ENCODE measurements around the gene ACACA.
A peak's percentile ranks its signal among the peaks of the same experiment; 100 is the strongest.

Gene ACACA

GRCh38 chr17:37361543-37361942, 45.1 kb downstream of the ACACA start:
- CTCF ChIA-PET, result interaction anchor here (0.9 to 3.2 kb wide), 4 partner anchors 9 to 38 kb away, joined by 3 to 41 read pairs (median 4); no protein-coding TSS in a partner anchor
- Histone ChIP-seq H3K4me3 (ENCODE audit: low read depth, low read length) (no peak overlapping the region), H3K36me3 (ENCODE audit: control insufficient read depth in 2 of 2, insufficient read depth in 1 of 2, low read length in 2 of 2) (no peaks in the 10 kb centered on the region), H3K4me1 (ENCODE audit: control insufficient read depth, insufficient read depth, low read length) (peaks cover 7% of the 10 kb centered on the region), H3K27ac (ENCODE audit: extremely low read depth, low read depth, low read length) (no peak overlapping the region), H3K9me3 (ENCODE audit: control insufficient read depth, insufficient read depth, low read depth, low read length) (no peaks in the 10 kb centered on the region)
- POLR2A ChIA-PET, result interaction anchor here (0.6 to 1.4 kb wide), 2 partner anchors 19 to 36 kb away, joined by 4 read pairs; no protein-coding TSS in a partner anchor
- TF ChIP-seq ZBTB8A (tag by site-specific recombination; IDR thresholded peaks at IDR 0.05) (no peak), IKZF3 (tag by site-specific recombination; IDR thresholded peaks at IDR 0.05) (peak; percentile 71; the same call in 1 of the 2 replicates), ZBTB17 (tag by site-specific recombination; IDR thresholded peaks at IDR 0.05) (peak; percentile 37; the same call in 1 of the 2 replicates), ZNF350 (tag by site-specific recombination; IDR thresholded peaks at IDR 0.05) (no peak), WT1 (tag by site-specific recombination; IDR thresholded peaks at IDR 0.05) (no peak), ZNF548 (tag by site-specific recombination; IDR thresholded peaks at IDR 0.05) (no peak), ZNF473 (tag by site-specific recombination; IDR thresholded peaks at IDR 0.05) (no peak), ZNF776 (tag by site-specific recombination; IDR thresholded peaks at IDR 0.05; ENCODE audit: borderline replicate concordance) (no peak), ZNF600 (tag by site-specific recombination; IDR thresholded peaks at IDR 0.05) (peak; percentile 96), ZNF514 (tag by site-specific recombination; IDR thresholded peaks at IDR 0.05) (no peak), ZNF768 (tag by site-specific recombination; IDR thresholded peaks at IDR 0.05) (no peak), ZFP37 (tag by site-specific recombination; IDR thresholded peaks at IDR 0.05) (no peak), ZNF707 (tag by site-specific recombination; IDR thresholded peaks at IDR 0.05) (no peak), AEBP2 (tag by site-specific recombination; IDR thresholded peaks at IDR 0.05; ENCODE audit: borderline replicate concordance) (no peak), ZNF510 (tag by site-specific recombination; IDR thresholded peaks at IDR 0.05; ENCODE audit: insufficient replicate concordance) (no peak), ZNF555 (tag by site-specific recombination; conservative IDR thresholded peaks at IDR 0.05) (no peak), ZBTB11 (tag by site-specific recombination; conservative IDR thresholded peaks at IDR 0.05; ENCODE audit: low read depth) (no peak), ZNF391 (tag by site-specific recombination; IDR thresholded peaks at IDR 0.05; ENCODE audit: borderline replicate concordance, low read depth) (no peak), ZBTB1 (tag by site-specific recombination; IDR thresholded peaks at IDR 0.05) (no peak), FEZF1 (tag by site-specific recombination; IDR thresholded peaks at IDR 0.05) (peak; percentile 53; the same call in 1 of the 2 replicates), ZNF132 (tag by site-specific recombination; IDR thresholded peaks at IDR 0.05; ENCODE audit: borderline replicate concordance) (no peak), ZNF248 (tag by site-specific recombination; IDR thresholded peaks at IDR 0.05) (no peak), ZNF157 (tag by site-specific recombination; IDR thresholded peaks at IDR 0.05) (no peak), GLI4 (tag by site-specific recombination; IDR thresholded peaks at IDR 0.05) (no peak), ZNF701 (tag by site-specific recombination; IDR thresholded peaks at IDR 0.05) (peak; percentile 100), HOXA7 (CRISPR knock-in tag; IDR thresholded peaks at IDR 0.05; ENCODE audit: borderline replicate concordance) (no peak)
- TF ChIP-seq, protein P1, sequence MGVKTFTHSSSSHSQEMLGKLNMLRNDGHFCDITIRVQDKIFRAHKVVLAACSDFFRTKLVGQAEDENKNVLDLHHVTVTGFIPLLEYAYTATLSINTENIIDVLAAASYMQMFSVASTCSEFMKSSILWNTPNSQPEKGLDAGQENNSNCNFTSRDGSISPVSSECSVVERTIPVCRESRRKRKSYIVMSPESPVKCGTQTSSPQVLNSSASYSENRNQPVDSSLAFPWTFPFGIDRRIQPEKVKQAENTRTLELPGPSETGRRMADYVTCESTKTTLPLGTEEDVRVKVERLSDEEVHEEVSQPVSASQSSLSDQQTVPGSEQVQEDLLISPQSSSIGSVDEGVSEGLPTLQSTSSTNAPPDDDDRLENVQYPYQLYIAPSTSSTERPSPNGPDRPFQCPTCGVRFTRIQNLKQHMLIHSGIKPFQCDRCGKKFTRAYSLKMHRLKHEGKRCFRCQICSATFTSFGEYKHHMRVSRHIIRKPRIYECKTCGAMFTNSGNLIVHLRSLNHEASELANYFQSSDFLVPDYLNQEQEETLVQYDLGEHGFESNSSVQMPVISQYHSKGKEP (tag by site-specific recombination; IDR thresholded peaks at IDR 0.05), result peak; percentile 62
- TF ChIP-seq, protein P2, sequence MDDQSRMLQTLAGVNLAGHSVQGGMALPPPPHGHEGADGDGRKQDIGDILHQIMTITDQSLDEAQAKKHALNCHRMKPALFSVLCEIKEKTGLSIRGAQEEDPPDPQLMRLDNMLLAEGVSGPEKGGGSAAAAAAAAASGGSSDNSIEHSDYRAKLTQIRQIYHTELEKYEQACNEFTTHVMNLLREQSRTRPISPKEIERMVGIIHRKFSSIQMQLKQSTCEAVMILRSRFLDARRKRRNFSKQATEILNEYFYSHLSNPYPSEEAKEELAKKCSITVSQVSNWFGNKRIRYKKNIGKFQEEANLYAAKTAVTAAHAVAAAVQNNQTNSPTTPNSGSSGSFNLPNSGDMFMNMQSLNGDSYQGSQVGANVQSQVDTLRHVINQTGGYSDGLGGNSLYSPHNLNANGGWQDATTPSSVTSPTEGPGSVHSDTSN (CRISPR knock-in tag; IDR thresholded peaks at IDR 0.05), result no peak
- TF ChIP-seq, protein P3, sequence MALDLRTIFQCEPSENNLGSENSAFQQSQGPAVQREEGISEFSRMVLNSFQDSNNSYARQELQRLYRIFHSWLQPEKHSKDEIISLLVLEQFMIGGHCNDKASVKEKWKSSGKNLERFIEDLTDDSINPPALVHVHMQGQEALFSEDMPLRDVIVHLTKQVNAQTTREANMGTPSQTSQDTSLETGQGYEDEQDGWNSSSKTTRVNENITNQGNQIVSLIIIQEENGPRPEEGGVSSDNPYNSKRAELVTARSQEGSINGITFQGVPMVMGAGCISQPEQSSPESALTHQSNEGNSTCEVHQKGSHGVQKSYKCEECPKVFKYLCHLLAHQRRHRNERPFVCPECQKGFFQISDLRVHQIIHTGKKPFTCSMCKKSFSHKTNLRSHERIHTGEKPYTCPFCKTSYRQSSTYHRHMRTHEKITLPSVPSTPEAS (tag by site-specific recombination; IDR thresholded peaks at IDR 0.05), result no peak
- TF ChIP-seq, protein P4, sequence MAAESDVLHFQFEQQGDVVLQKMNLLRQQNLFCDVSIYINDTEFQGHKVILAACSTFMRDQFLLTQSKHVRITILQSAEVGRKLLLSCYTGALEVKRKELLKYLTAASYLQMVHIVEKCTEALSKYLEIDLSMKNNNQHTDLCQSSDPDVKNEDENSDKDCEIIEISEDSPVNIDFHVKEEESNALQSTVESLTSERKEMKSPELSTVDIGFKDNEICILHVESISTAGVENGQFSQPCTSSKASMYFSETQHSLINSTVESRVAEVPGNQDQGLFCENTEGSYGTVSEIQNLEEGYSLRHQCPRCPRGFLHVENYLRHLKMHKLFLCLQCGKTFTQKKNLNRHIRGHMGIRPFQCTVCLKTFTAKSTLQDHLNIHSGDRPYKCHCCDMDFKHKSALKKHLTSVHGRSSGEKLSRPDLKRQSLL (tag by site-specific recombination; IDR thresholded peaks at IDR 0.05), result no peak

Measured in HEK293 (cell line).